ENCODE data around the gene SCMH1. TPM values are rescaled to one million over a fixed set of nuclear protein-coding genes. Genes with fewer than 3 reads are reported as not detected.

The SCMH1 gene
- total RNA-seq, 4 donors from 2014 or later: 76.5 to 110 (median 92.4) TPM

DNA sequence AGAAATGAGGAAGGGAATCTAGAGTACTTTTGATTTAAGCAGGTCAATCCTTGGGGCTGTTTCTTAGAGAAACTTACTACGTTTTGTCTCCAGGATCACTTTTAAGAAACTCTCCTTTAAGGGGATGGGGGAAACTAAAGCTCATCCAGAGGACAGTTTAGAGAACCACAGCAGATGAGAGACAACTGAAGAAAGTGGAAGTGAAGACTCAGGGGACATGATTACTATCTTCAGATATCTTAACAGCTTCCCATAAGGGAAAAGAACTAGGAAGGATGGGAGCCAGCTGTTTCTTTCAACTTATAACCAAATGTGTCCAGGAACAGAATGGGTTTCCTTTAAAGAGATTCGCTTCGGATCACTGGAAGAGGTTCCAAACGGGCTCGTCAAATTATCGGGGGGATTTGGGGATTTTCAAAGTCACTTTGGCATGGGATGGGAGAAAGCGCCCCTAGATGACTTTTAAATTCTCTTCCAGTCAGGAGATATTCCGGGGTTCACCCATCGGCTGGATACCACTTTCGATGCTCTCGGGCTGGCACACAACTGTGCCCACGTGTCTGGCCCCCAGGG is 1.2 kb downstream of the SCMH1 start:
- Histone ChIP-seq H3K4me3 (peak overlapping the region; percentile 78 to 92 (median 84)), H3K27me3 (no peaks in the 10 kb centered on the region), H3K27ac (replicated peaks in 1 of 4) (peak overlapping the region; percentile 96 to 99 (median 98)), H3K9me3 (no peaks in the 10 kb centered on the region), H3K36me3 (no peaks in the 10 kb centered on the region), H3K4me1 (peaks cover 18 to 57% (median 49%) of the 10 kb centered on the region in 4 donors)
- intact Hi-C loops (cut with DNase I): loop anchor here (10.0 kb wide), 1 partner anchor 196 kb away; no protein-coding TSS in a partner anchor
- DNase-seq (ENCODE audit: extremely low spot score): no peak
- no peak for TF ChIP-seq POLR2AphosphoS5 (IDR thresholded peaks at IDR 0.05)
- no peak for TF ChIP-seq EP300 (IDR thresholded peaks at IDR 0.05)
- TF ChIP-seq, protein P1, sequence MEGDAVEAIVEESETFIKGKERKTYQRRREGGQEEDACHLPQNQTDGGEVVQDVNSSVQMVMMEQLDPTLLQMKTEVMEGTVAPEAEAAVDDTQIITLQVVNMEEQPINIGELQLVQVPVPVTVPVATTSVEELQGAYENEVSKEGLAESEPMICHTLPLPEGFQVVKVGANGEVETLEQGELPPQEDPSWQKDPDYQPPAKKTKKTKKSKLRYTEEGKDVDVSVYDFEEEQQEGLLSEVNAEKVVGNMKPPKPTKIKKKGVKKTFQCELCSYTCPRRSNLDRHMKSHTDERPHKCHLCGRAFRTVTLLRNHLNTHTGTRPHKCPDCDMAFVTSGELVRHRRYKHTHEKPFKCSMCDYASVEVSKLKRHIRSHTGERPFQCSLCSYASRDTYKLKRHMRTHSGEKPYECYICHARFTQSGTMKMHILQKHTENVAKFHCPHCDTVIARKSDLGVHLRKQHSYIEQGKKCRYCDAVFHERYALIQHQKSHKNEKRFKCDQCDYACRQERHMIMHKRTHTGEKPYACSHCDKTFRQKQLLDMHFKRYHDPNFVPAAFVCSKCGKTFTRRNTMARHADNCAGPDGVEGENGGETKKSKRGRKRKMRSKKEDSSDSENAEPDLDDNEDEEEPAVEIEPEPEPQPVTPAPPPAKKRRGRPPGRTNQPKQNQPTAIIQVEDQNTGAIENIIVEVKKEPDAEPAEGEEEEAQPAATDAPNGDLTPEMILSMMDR (IDR thresholded peaks at IDR 0.05): no peak
- TF ChIP-seq POLR2A (IDR thresholded peaks at IDR 0.05; ENCODE audit: low read depth): no peak
- 12% methylated on average over 12 of the region's 12 CpGs for WGBS

DNA sequence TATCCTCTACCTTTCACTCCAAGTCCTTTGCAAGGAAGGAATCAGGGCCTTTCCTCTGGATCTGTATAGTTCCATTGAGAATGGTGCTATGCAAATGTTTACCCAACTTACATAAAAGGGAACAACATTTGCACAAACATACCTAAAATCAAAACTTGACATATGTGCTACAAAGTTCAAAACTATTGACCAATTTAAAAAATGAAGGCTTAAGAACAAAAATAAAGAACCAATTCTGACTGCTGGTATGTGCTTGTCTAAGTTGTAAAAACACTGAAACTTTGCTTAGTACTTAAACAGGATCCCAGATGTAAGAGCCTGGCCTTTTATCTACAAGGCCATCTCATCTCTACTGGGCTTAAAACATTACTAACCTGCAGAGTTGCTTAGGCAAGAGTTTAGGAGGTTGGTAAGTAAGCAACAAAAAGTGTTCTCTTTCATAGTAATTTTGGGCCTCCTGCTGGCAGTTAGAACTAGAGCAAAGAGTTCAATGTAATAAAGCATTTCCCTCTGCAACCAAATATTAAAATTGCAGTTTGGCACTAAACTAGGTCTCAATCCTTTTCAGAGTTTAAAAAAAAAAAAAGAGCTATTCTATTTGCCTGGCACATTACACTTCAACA is 2.0 kb downstream of the SCMH1 start:
- H3K9me3 ChIP-seq: no peaks in the 10 kb centered on the region
- intact Hi-C loops (cut with DNase I): loop anchor here (10.0 kb wide), 1 partner anchor 195 kb away; no protein-coding TSS in a partner anchor
- DNase-seq (ENCODE audit: extremely low spot score): no peak
- TF ChIP-seq, protein P1 (IDR thresholded peaks at IDR 0.05): peak; percentile 30 to 45 (median 33)
- no peak for TF ChIP-seq POLR2A (IDR thresholded peaks at IDR 0.05; ENCODE audit: low read depth)
- no peak overlapping the region for H3K4me3 ChIP-seq
- H3K4me1 ChIP-seq: peaks cover 18 to 53% (median 49%) of the 10 kb centered on the region in 4 donors
- H3K36me3 ChIP-seq: no peaks in the 10 kb centered on the region
- no peaks in the 10 kb centered on the region for H3K27me3 ChIP-seq
- H3K27ac ChIP-seq (replicated peaks in 1 of 4): peak overlapping the region; percentile 96 to 99 (median 98)

DNA sequence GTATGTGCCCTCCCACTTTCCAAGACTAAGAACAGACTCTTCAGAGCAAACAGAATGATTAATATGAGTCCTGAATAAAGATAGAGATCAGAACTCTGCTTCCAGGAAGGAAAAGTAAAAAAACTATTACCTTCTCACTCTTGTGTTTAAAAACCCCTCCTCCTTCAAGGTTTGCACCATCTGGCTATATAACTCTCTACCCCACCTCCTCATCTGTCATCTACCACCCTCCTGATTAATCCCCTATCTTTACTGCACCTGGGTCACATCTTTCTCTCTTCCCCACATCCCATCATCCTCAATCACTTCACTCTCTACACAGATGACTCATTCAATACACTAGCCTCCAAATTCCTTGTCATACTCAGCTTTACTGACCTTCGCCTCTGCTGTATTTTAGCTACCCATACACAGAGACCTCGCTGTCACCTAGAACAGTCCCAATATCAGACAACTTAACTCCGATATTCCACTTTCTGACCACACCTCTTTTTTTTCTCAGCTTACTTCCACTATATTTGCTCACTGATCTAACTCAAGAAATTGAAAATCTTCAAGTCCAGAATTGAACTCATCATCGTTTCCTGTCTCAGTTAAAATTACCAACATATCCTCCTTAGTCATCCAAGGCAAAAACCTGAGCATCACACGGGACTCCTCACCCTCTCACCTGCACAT is 3.7 kb downstream of the SCMH1 start:
- no peak for TF ChIP-seq POLR2AphosphoS5 (IDR thresholded peaks at IDR 0.05)
- TF ChIP-seq, protein P1 (IDR thresholded peaks at IDR 0.05): no peak
- TF ChIP-seq EP300 (IDR thresholded peaks at IDR 0.05): no peak
- TF ChIP-seq POLR2A (IDR thresholded peaks at IDR 0.05; ENCODE audit: low read depth): no peak
- H3K4me1 ChIP-seq: peaks cover 18 to 67% (median 60%) of the 10 kb centered on the region in 4 donors
- no peaks in the 10 kb centered on the region for H3K36me3 ChIP-seq
- no peaks in the 10 kb centered on the region for H3K9me3 ChIP-seq
- H3K4me3 ChIP-seq: no peak overlapping the region
- 57% methylated on average over 5 of the region's 5 CpGs for WGBS
- intact Hi-C loops (cut with DNase I): no loop called here
- DNase-seq (ENCODE audit: extremely low spot score): no peak
- peak overlapping the region in 1 of 4 donors; percentile 5 for H3K27ac ChIP-seq (replicated peaks in 1 of 4)
- H3K27me3 ChIP-seq: no peaks in the 10 kb centered on the region

DNA sequence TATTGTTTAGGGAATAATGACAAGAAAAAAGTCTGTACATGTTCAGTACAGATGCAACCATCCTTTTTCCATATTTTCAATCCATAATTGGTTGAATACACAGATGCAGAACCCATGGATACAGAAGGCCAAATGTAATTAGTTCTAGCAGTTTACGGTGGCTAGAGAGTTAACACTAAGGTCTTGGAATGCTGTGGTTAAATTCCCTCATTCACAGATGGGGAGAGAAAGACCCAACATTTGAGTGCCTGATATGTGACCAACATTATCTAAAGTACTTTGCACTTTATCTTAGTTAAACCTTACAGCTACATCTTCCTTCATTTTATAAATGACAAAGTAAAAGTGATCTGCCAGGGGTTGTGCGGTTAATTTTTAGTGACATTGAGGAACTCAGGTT is 5.3 kb downstream of the SCMH1 start:
- no peaks in the 10 kb centered on the region for H3K36me3 ChIP-seq
- H3K9me3 ChIP-seq: no peaks in the 10 kb centered on the region
- no peak overlapping the region for H3K4me3 ChIP-seq
- 90% methylated on average over 2 of the region's 2 CpGs for WGBS
- DNase-seq (ENCODE audit: extremely low spot score): no peak
- no peak for TF ChIP-seq POLR2AphosphoS5 (IDR thresholded peaks at IDR 0.05)
- TF ChIP-seq EP300 (IDR thresholded peaks at IDR 0.05): no peak
- TF ChIP-seq POLR2A (IDR thresholded peaks at IDR 0.05; ENCODE audit: low read depth): no peak
- TF ChIP-seq, protein P1 (IDR thresholded peaks at IDR 0.05): no peak
- no peak overlapping the region for H3K27ac ChIP-seq (replicated peaks in 1 of 4)
- H3K27me3 ChIP-seq: no peaks in the 10 kb centered on the region
- intact Hi-C loops (cut with DNase I): no loop called here
- H3K4me1 ChIP-seq: peaks cover 12 to 62% (median 60%) of the 10 kb centered on the region in 4 donors
